GM10248 (cell line): ENCODE results near the gene IFI35.
"Not testable (repeated sequence)": the region's sequence is repeated elsewhere in the genome, so short reads cannot be mapped to it uniquely, and the experiment has no call there.

ENCODE experiments used
- CTCF ChIA-PET: fragments of 300-600 bp; sonication (Branson Sonifier 250); formaldehyde crosslinking; extraction: SDS; loops from one replicate; lab custom pipeline; 2021; ENCODE audit warnings: antibody characterized with exemption; lab: Yijun Ruan, JAX
- POLR2A ChIA-PET: fragments of 350-650 bp; sonication (Branson Sonifier 250); formaldehyde crosslinking; extraction: SDS; loops from one replicate; lab custom pipeline; 2020; ENCODE audit warnings: antibody characterized with exemption; lab: Yijun Ruan, JAX
- DNase-seq: peaks from one replicate; pipeline ENCODE4 v3.0.0; 2012; ENCODE audit errors: extremely low spot score
- TF ChIP-seq, protein P1 (sequence below): IDR thresholded peaks from 2 replicates; pipeline ENCODE4 v1.5.1; 2012; ENCODE audit warnings: mild to moderate bottlenecking, low read depth; ENCODE audit errors: extremely low read depth, missing control alignments, control extremely low read depth

IFI35 gene

DNA sequence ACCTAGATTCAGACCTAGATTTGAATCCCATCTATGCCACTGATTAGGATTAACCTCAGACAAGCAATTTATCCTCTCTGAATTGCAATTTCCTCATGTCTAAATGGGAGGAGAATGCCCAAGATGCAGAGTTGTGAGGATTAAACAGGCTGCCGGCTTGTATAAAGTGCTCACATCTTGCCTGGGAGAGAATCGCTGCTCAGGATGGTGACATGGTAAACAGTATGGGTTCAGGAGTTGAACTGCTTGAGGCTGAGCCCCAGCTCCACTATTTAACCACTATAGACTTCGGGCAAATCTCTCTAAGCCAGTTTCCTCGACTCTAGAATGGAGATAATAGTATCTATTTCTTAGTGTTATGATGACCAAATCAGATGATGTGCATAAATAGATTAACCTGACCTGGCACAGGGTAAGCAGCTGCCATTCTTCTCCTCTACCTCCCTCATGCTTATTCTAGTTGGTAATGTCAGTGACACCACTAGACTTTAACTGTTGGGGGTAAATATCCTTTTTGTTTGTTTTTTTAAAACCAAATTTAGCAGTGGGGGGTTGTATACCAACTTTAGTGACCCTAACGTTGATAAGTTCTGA lies 9.1 kb upstream of the IFI35 start:
- ChIA-PET CTCF (interaction anchor here (0.7 to 4.0 kb wide), 32 partner anchors 9 to 487 kb away, joined by 3 to 76 read pairs (median 4); partner anchors contain the start of genes AOC2, DHX8, IFI35 and PSME3), POLR2A (interaction anchor here (0.5 to 2.0 kb wide), 20 partner anchors 9 to 949 kb away, joined by 3 to 19 read pairs (median 4); partner anchors contain the start of genes DHX8, IFI35, NBR1 and RUNDC1)
- DNase-seq: no peak
- TF ChIP-seq, protein P1, sequence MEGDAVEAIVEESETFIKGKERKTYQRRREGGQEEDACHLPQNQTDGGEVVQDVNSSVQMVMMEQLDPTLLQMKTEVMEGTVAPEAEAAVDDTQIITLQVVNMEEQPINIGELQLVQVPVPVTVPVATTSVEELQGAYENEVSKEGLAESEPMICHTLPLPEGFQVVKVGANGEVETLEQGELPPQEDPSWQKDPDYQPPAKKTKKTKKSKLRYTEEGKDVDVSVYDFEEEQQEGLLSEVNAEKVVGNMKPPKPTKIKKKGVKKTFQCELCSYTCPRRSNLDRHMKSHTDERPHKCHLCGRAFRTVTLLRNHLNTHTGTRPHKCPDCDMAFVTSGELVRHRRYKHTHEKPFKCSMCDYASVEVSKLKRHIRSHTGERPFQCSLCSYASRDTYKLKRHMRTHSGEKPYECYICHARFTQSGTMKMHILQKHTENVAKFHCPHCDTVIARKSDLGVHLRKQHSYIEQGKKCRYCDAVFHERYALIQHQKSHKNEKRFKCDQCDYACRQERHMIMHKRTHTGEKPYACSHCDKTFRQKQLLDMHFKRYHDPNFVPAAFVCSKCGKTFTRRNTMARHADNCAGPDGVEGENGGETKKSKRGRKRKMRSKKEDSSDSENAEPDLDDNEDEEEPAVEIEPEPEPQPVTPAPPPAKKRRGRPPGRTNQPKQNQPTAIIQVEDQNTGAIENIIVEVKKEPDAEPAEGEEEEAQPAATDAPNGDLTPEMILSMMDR: no peak

DNA sequence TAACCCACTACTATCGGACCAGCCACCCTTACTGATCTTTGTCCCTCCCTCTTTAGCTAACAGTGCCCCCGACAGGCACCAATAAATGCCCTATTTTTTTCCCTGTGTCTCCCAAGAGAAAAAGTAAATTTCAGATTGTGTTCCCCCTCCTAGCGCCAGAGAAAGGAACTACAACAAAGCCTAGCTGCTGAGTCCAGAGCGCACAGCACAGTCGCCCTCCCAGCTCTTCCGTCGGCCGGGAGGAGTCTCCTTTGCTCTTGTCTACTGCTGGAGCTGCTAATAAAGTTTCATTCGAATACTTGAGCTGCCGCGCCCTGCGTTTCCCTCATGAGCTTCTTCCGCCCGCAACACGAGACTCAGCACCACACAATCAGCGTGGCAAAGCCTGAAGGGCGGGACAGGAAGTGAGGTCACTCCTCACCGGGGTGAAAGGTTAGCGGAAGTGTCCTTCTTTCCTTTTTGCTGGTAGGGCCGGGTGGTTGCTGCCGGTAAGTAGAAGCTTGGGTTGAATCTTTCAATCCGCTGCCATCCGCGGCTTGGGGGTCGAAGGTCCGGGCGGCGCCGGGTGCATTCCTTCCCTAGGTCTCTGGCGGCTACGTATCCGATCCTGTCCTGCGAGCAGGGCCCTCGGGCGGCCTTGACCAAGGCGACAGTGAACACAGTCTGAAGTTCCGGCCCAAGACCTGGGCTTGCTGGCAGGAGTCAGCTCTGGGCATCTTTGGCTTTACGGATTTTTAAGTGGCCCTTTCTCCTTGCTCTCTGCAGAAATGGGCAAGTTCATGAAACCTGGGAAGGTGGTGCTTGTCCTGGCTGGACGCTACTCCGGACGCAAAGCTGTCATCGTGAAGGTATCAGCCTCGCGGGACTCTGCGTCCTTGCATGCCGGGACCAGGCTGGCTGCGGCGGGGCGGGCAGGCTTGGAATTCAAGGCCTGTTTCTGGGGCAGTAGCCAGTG lies 8.3 kb upstream of the IFI35 start, which contains the start of gene RPL27:
TSS of gene RPL27 (plus strand) at position 436 of the 955 bp plus-strand sequence. CDS start at position 768, 332 bp downstream.
- peak; percentile 95 for DNase-seq
- TF ChIP-seq, protein P1: peak; percentile 65
- ChIA-PET POLR2A (interaction anchor here (0.5 to 2.0 kb wide), 21 partner anchors 8 to 948 kb away, joined by 3 to 19 read pairs (median 4); partner anchors contain the start of genes DHX8, IFI35, NBR1 and RUNDC1), CTCF (interaction anchor here (0.7 to 4.0 kb wide), 35 partner anchors 8 to 486 kb away, joined by 3 to 76 read pairs (median 4); partner anchors contain the start of genes AOC2, DHX8, IFI35 and PSME3)

DNA sequence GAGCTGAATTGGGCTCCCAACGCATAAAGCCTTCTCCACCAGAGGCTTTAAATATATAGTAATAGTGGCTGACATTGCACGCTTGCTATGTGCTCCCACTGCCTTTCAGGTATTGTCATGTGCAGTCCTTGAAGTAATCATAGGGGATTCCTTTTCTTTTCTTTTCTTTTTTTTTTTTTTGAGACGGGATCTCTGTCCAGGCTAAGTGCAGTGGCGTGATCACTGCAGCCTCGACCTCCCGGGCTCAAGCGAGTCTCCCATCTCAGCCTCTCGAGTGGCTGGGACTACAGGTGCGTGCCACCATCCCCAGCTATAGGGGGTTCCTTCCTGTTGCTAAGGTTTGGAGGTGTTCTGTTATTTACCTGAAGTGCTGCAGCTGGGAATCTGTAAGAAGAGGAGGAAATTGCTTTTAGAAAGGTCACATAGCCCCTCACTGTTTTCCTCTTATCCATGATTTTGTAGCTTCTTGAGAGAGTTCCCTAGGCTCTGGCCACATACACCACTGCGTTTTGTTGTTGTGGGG lies 7.5 kb upstream of the IFI35 start:
- no peak for DNase-seq
- TF ChIP-seq, protein P1: no peak
- POLR2A ChIA-PET: interaction anchor here (1.3 to 2.0 kb wide), 4 partner anchors 26 to 362 kb away, joined by 3 to 15 read pairs (median 8); no protein-coding TSS in a partner anchor
- CTCF ChIA-PET: interaction anchor here (1.3 to 4.0 kb wide), 7 partner anchors 8 to 237 kb away, joined by 3 to 76 read pairs (median 4); partner anchors contain the start of genes IFI35 and VPS25

DNA sequence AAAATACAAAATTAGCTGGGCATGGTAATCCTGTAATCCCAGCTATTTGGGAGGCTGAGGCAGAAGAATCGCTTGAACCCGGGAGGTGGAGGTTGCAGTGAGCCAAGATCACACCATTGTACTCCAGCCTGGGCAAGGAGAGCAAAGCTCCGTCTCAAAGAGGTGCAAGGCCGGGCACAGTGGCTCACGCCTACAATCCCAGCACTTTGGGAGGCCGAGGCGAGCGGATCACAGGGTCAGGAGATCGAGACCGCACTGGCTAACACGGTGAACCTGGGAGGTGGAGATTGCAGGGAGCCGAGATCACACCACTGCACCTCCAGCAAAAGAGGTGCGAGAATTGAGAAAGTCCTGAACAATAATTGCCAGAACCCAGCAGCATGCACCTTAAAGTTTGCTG lies 5.7 kb upstream of the IFI35 start:
- DNase-seq, POLR2A ChIA-PET: not testable (repeated sequence)
- CTCF ChIA-PET: interaction anchor here (1.0 to 1.3 kb wide), 3 partner anchors 10 to 13 kb away, joined by 3 read pairs; no protein-coding TSS in a partner anchor

DNA sequence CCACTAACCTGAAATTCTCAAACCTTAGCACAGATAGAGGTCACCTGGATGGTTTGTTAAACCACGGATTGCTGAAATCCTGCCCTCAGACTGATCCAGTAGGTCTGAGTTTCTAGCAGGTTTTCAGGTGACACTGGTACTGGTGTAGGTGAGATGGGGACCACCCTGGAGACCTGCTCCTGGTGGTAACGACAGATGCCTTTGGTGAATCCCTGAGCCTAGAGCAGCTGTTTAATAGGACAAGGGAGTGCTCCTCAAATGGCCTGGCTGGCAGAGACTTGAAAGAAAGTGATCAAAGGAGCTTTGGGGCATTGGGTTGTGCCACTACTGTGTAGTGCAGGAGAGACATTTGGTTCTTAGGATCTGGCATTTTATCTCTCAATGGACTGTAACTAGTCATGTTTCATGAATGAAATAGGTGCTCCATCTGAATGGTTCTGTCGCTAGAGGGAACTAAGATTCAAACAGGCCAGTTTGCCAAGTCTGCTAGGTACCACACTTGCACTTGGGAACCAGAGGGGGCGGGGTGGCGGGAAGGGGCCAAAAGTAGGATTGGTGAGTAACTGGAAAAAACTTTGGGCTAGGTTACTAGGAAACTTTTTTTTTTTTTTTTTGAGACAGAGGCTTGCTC lies 2.9 kb upstream of the IFI35 start:
- TF ChIP-seq, protein P1: no peak

DNA sequence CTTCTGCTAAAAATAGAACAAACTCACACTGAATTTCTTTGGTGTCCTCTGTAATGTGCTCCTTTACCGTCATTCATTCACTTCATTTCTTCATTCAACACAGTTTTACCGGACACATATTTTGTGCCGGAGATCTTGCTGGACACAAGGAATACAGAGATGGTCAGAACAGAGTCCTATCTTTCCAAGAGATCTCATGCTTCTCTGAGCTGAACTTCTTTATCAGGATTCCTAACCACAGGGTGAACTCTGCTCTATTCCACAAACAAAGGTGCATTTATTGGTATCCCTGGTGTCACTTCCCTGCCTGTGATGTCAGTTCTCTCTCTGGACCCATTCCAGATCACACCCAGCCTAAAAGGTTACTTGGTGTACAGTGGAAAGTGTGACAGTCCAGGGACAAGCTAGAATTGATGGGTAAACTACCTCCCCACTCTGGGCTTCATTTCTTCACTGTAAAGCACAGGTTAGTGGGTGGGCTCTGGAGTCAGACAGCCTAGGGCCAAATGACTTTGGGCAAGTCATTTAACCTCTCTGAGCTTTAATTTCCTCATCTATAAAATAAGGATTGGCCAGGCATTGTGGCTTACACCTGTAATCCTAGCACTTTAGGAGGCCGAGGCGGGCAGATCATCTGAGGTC lies 4.2 kb downstream of the IFI35 start:
- no peak for DNase-seq

More for the DNA sequence above, 2.9 kb upstream of the IFI35 start:
- POLR2A ChIA-PET: no interaction called here
- DNase-seq: no peak
- CTCF ChIA-PET: no interaction called here

More for the DNA sequence above, 4.2 kb downstream of the IFI35 start:
- CTCF ChIA-PET: interaction anchor here (0.9 to 3.3 kb wide), 2 partner anchors 11 to 13 kb away, joined by 3 to 18 read pairs; partner anchors contain the start of gene RPL27
- TF ChIP-seq, protein P1: no peak
- POLR2A ChIA-PET: interaction anchor here (0.6 kb wide), 1 partner anchor 357 kb away, joined by 3 read pairs; no protein-coding TSS in a partner anchor
